CD4-positive, alpha-beta T cell (primary cell): ENCODE results near the gene NOD2. TPM values are rescaled to one million over a fixed set of nuclear protein-coding genes. Genes with fewer than 3 reads are reported as not detected.

Experiments used
- ATAC-seq: fragments of 200-7000 bp; cut with Tn5 transposase; one replicate; pipeline ENCODE4 v1.10.0; 2022; ENCODE audit warnings: mild to moderate bottlenecking; ENCODE audit not compliant: poor library complexity
- CTCF ChIA-PET: fragments of 350-600 bp; sonication (Branson Sonifier 250); formaldehyde crosslinking; loops from one replicate; lab custom pipeline; 2021; ENCODE audit warnings: antibody characterized with exemption, inconsistent platforms; lab: Charles Lee
- POLR2A ChIA-PET: fragments of 350-600 bp; sonication (Branson Sonifier 250); formaldehyde crosslinking; loops from one replicate; lab custom pipeline; 2021; ENCODE audit warnings: antibody characterized with exemption, inconsistent platforms; lab: Charles Lee
- DNase-seq, 14 experiments: peaks; one replicate each; pipeline ENCODE4 v3.0.0-alpha.2; 2013 to 2020; ENCODE audit warnings: mixed read lengths in 2 of 14
- H3K27ac ChIP-seq, 2 donors: one replicate each; pipeline versions ENCODE4 v1.5.1 to v1.7.0; 2013; ENCODE audit warnings: low read length in 2 of 2, low read depth in 1 of 2, mild to moderate bottlenecking in 1 of 2
- H3K27me3 ChIP-seq, 2 experiments: 1 replicate in 1 of 2; 2 replicates in 1 of 2; pipeline versions ENCODE4 v1.6.1 to v1.7.0; 2013; ENCODE audit warnings: low read length in 2 of 2, control low read depth in 1 of 2, mild to moderate bottlenecking in 1 of 2, moderate library complexity in 1 of 2; ENCODE audit not compliant: insufficient read depth in 2 of 2, control insufficient read depth in 1 of 2
- H3K36me3 ChIP-seq: one replicate; pipeline ENCODE4 v1.6.1; 2013; ENCODE audit warnings: low read length, control low read depth; ENCODE audit not compliant: insufficient read depth
- H3K4me1 ChIP-seq: one replicate; pipeline ENCODE4 v1.6.1; 2013; ENCODE audit warnings: low read length, control low read depth; ENCODE audit not compliant: insufficient read depth
- H3K4me3 ChIP-seq: one replicate; pipeline ENCODE4 v1.5.1; 2013; ENCODE audit warnings: mild to moderate bottlenecking, low read length, moderate library complexity
- H3K9me3 ChIP-seq, 2 experiments: 1 replicate in 1 of 2; 2 replicates in 1 of 2; pipeline versions ENCODE4 v1.6.1 to v1.7.0; 2013; ENCODE audit warnings: low read length in 2 of 2, mild to moderate bottlenecking in 2 of 2, control low read depth in 1 of 2, moderate library complexity in 1 of 2; ENCODE audit not compliant: control insufficient read depth in 1 of 2, insufficient read depth in 1 of 2
- H3K27ac Mint-ChIP-seq: one replicate; pipeline ENCODE4 v1.8.0; 2020; ENCODE audit warnings: mixed read lengths
- H3K27me3 Mint-ChIP-seq: one replicate; pipeline ENCODE4 v1.8.0; 2021; ENCODE audit warnings: mixed read lengths
- H3K36me3 Mint-ChIP-seq: one replicate; pipeline ENCODE4 v1.8.0; 2021; ENCODE audit warnings: low read depth, mixed read lengths
- H3K4me1 Mint-ChIP-seq: one replicate; pipeline ENCODE4 v1.8.0; 2021; ENCODE audit warnings: low read depth, mixed read lengths
- H3K4me3 Mint-ChIP-seq: one replicate; pipeline ENCODE4 v1.8.0; 2020; ENCODE audit warnings: mild to moderate bottlenecking, mixed read lengths
- H3K9me3 Mint-ChIP-seq: one replicate; pipeline ENCODE4 v1.8.0; 2020; ENCODE audit warnings: mixed read lengths
- intact Hi-C, 2 experiments: fragments of 100-400 bp; cut with DNase I in 1 of 2; cut with micrococcal nuclease in 1 of 2; formaldehyde crosslinking; loops; one replicate each; pipeline versions ENCODE4 v1.15.1 to v1.9.0; 2023 to 2025; cut with DNase I, micrococcal nuclease
- total RNA-seq, 174 experiments: library from RNA in 2 of 174; stranded (reverse) in 2 of 174; gene quantifications; one replicate each; pipeline ENCODE4 v1.2.3 and lab custom pipeline; 2021 to 2026
- TF ChIP-seq, protein P1 (sequence below): fragments of 200-600 bp; IDR thresholded peaks from one replicate; pipeline ENCODE4 v1.8.0; 2022; ENCODE audit warnings: antibody characterized with exemption, mild to moderate bottlenecking

The NOD2 gene
- total RNA-seq, 2 experiments from 2014 or later: 4.5 to 5.3 TPM

DNA sequence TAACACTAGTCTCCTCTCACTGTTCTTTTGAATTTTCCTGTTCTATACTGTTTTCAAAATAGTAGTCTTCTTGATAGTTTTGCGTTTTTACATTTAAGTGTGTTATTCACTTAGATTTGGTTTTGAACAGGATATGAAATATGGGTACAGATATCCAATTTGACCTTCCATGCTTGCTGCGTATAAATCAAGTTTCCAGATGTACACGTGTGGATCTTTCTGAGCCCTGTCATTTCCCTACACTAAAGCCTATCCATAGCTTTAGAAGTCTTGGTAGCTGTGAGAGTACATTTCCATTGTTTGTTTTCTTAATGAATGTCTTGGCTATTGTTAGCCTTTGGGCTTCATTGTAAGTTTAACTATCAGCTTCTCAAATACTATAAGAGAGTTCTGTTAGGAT is 68.8 kb downstream of the NOD2 start:
- TF ChIP-seq, protein P1, sequence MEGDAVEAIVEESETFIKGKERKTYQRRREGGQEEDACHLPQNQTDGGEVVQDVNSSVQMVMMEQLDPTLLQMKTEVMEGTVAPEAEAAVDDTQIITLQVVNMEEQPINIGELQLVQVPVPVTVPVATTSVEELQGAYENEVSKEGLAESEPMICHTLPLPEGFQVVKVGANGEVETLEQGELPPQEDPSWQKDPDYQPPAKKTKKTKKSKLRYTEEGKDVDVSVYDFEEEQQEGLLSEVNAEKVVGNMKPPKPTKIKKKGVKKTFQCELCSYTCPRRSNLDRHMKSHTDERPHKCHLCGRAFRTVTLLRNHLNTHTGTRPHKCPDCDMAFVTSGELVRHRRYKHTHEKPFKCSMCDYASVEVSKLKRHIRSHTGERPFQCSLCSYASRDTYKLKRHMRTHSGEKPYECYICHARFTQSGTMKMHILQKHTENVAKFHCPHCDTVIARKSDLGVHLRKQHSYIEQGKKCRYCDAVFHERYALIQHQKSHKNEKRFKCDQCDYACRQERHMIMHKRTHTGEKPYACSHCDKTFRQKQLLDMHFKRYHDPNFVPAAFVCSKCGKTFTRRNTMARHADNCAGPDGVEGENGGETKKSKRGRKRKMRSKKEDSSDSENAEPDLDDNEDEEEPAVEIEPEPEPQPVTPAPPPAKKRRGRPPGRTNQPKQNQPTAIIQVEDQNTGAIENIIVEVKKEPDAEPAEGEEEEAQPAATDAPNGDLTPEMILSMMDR: no peak
- Histone ChIP-seq H3K27me3 (no peaks in the 10 kb centered on the region), H3K9me3 (no peaks in the 10 kb centered on the region), H3K27ac (no peak overlapping the region), H3K4me1 (peaks cover 32% of the 10 kb centered on the region), H3K4me3 (no peak overlapping the region), H3K36me3 (peaks cover 73% of the 10 kb centered on the region)
- Mint-ChIP-seq H3K27ac (peak overlapping the region; percentile 40), H3K4me1 (peaks cover 95% of the 10 kb centered on the region), H3K4me3 (peak overlapping the region; percentile 52), H3K27me3 (no peaks in the 10 kb centered on the region), H3K9me3 (peaks cover 7% of the 10 kb centered on the region), H3K36me3 (peaks cover 93% of the 10 kb centered on the region)
- DNase-seq (no peak), ATAC-seq (no peak)
- intact Hi-C loops: no loop called here
- ChIA-PET POLR2A (interaction anchor here (1.1 kb wide), 1 partner anchor 21 kb away, joined by 3 read pairs; no protein-coding TSS in a partner anchor), CTCF (interaction anchor here (0.9 kb wide), 1 partner anchor 19 kb away, joined by 3 read pairs; no protein-coding TSS in a partner anchor)

DNA sequence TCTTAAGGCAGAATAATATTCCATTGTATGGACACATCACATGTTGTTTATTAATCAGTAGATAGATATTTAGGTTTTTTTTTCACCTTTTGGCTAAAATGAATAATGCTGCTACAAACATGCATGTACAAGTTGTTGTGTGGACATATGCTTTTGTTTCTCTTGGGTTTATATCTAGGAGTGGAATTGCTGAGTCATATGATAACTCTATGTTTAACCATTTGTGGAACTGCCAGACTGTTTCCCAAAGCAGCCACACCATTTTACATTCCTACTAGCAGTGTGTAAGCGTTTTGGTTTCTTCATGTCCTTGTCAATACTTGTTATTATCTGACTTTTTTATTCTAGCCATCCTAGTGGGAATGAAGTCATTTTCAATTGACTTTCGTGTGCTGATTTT is 69.8 kb downstream of the NOD2 start:
- H3K4me1 Mint-ChIP-seq: peaks cover 98% of the 10 kb centered on the region
- ChIA-PET POLR2A (no interaction called here), CTCF (no interaction called here)
- H3K4me3 Mint-ChIP-seq: peak overlapping the region; percentile 61
- no peak for DNase-seq
- H3K27me3 ChIP-seq: no peaks in the 10 kb centered on the region
- peaks cover 24% of the 10 kb centered on the region for H3K4me1 ChIP-seq
- H3K27ac ChIP-seq: no peak overlapping the region
- no peaks in the 10 kb centered on the region for H3K9me3 ChIP-seq
- H3K36me3 ChIP-seq: peaks cover 73% of the 10 kb centered on the region
- H3K4me3 ChIP-seq: no peak overlapping the region
- peaks cover 7% of the 10 kb centered on the region for H3K9me3 Mint-ChIP-seq
- H3K27me3 Mint-ChIP-seq: no peaks in the 10 kb centered on the region
- H3K36me3 Mint-ChIP-seq: peaks cover 96% of the 10 kb centered on the region
- TF ChIP-seq, protein P1: no peak
- ATAC-seq: no peak
- peak overlapping the region; percentile 37 for H3K27ac Mint-ChIP-seq
- intact Hi-C loops: no loop called here

- H3K9me3 Mint-ChIP-seq: peaks cover 7% of the 10 kb centered on the region
- intact Hi-C loops: loop anchor here in 1 of 2 experiments (1.0 kb wide), 1 partner anchor 45 kb away; no protein-coding TSS in a partner anchor
- ChIA-PET CTCF (interaction anchor here (1.1 to 2.0 kb wide), 2 partner anchors 16 to 41 kb away, joined by 3 to 6 read pairs; no protein-coding TSS in a partner anchor), POLR2A (interaction anchor here (0.9 to 2.3 kb wide), 3 partner anchors 8 to 41 kb away, joined by 3 to 6 read pairs (median 3); no protein-coding TSS in a partner anchor)
- H3K4me1 ChIP-seq: peaks cover 15% of the 10 kb centered on the region
- H3K36me3 ChIP-seq: peaks cover 80% of the 10 kb centered on the region
- no peak overlapping the region for H3K4me3 Mint-ChIP-seq
- ATAC-seq: no peak
- peak overlapping the region; percentile 5 for H3K27ac Mint-ChIP-seq
- no peak overlapping the region for H3K27ac ChIP-seq
- peaks cover 100% of the 10 kb centered on the region for H3K36me3 Mint-ChIP-seq
- TF ChIP-seq, protein P1: no peak
- H3K4me3 ChIP-seq: no peak overlapping the region
- no peaks in the 10 kb centered on the region for H3K27me3 ChIP-seq
- H3K27me3 Mint-ChIP-seq: no peaks in the 10 kb centered on the region
- DNase-seq: no peak
- peaks cover 100% of the 10 kb centered on the region for H3K4me1 Mint-ChIP-seq
- H3K9me3 ChIP-seq: no peaks in the 10 kb centered on the region
Observed at GRCh38 chr16:50765260-50765659, 71.9 kb downstream of the NOD2 start.
